PC-9 (cell line): ENCODE measurements around the gene NCLN.

Source experiments
- EZH2 ChIP-seq: fragments of 200-600 bp; sonication (generic); IDR thresholded peaks from 2 replicates; pipeline ENCODE4 v1.8.0; 2017; ENCODE audit warnings: antibody characterized with exemption, low read depth
- TF ChIP-seq, protein P1 (sequence below): fragments of 200-600 bp; sonication (generic); conservative IDR thresholded peaks from 2 replicates; pipeline ENCODE4 v1.6.1; 2017; ENCODE audit warnings: mixed run types, antibody characterized with exemption, mild to moderate bottlenecking, moderate library complexity

GRCh38 chr19:3225677-3226093, 40.0 kb downstream of the NCLN start:
- TF ChIP-seq, protein P1, sequence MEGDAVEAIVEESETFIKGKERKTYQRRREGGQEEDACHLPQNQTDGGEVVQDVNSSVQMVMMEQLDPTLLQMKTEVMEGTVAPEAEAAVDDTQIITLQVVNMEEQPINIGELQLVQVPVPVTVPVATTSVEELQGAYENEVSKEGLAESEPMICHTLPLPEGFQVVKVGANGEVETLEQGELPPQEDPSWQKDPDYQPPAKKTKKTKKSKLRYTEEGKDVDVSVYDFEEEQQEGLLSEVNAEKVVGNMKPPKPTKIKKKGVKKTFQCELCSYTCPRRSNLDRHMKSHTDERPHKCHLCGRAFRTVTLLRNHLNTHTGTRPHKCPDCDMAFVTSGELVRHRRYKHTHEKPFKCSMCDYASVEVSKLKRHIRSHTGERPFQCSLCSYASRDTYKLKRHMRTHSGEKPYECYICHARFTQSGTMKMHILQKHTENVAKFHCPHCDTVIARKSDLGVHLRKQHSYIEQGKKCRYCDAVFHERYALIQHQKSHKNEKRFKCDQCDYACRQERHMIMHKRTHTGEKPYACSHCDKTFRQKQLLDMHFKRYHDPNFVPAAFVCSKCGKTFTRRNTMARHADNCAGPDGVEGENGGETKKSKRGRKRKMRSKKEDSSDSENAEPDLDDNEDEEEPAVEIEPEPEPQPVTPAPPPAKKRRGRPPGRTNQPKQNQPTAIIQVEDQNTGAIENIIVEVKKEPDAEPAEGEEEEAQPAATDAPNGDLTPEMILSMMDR: no peak
- no peak for TF ChIP-seq EZH2
